Fibroblast of mammary gland (primary cell): ENCODE measurements around the gene PPP2R2C.

Experiments used
- DNase-seq: peaks from one replicate; pipeline ENCODE4 v3.0.0-alpha.2; 2010; ENCODE audit warnings: low read depth
- H3K4me3 ChIP-seq: 2 replicates; pipeline ENCODE4 v1.5.1; 2011; ENCODE audit warnings: low read depth, mild to moderate bottlenecking, low read length, moderate library complexity; ENCODE audit not compliant: control insufficient read depth
- CTCF ChIP-seq: conservative IDR thresholded peaks from 2 replicates; pipeline ENCODE4 v1.5.1; 2011; ENCODE audit warnings: low read depth, low read length, inconsistent platforms; ENCODE audit not compliant: control insufficient read depth, insufficient read depth

The PPP2R2C gene

GRCh38 chr4:6456450-6456849 is 16.0 kb downstream of the PPP2R2C start:
- no peak overlapping the region for H3K4me3 ChIP-seq
- no peak for TF ChIP-seq CTCF
- DNase-seq = no peak

DNA sequence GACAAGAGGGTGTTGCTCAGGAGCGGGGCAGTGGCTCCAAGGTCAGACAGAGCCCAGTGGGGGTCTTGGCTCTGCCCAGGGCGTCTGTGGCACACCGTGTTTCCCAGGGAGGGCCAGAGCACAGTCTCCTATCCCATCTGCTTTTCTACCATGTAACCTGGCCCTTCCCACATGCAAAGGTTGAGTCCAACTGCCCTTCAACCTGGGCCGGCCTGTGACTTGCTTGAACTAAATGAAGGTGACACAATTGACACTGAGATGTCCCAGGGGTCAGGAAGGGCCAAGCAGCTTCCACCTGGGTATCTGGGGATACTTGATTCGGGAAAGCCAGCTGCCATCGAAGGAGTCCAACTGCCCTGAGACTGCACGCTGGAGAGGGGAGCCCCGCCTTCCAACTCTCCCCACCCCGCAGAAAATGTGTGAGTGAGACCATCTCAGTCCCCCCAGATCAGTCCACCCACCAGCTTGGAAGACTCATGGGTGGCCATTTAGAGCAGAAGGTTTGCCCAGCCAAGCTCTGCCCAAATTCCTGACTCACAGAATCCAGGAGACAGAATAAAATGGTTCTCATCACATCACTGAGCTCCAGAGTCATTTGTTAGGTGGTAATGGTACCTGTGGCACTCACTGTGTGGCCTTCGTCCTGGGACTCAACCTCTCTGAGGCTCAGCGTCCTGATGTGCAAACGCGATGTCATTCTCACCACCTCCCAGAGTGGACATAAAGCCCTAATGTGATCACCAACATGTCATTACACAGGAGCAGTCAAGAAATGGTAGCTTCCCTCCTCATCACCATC is 18.1 kb downstream of the PPP2R2C start:
- DNase-seq = no peak
- no peak overlapping the region for H3K4me3 ChIP-seq
- no peak for TF ChIP-seq CTCF

DNA sequence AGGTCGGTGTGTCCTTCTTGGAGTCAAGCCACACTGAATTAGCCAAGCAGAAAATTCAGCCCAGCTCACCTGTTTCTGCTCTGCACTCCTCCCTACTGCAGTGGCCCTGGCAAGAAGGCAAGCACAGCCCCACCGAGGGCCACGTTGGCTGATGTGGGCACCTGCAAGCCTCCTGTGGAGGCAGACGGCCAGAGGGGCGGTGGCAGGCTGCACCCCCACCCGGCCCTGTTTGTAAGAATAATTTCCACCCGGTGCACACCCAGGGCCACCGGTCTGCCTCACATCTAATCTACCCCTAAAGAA is 18.8 kb downstream of the PPP2R2C start:
- no peak overlapping the region for H3K4me3 ChIP-seq
- no peak for TF ChIP-seq CTCF
- DNase-seq = no peak

GRCh38 chr4:6452897-6453687 is 19.3 kb downstream of the PPP2R2C start:
- DNase-seq = no peak
- no peak for TF ChIP-seq CTCF
- no peak overlapping the region for H3K4me3 ChIP-seq

- no peak for TF ChIP-seq CTCF
- H3K4me3 ChIP-seq = no peak overlapping the region
- no peak for DNase-seq
Observed at GRCh38 chr4:6452116-6452896, 20.1 kb downstream of the PPP2R2C start.

DNA sequence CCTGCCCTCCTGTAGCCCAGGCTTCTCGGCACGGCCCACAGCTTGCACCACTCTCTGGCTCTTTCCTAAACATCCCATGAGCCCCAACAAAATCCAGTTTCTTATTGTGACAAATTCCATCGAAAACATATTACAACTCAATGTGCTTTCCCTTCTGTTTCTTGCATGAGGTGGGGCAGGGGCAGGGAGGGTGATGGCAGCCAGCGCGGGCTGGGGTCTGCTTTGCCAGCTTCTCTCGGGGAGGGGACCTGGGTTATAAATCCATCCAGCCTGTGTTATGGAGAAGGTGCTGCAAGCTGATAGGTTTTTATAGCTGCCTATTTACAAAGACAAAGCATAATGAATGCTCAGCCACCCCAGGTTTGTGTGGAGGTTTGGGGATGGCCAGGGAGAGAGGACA is 21.1 kb downstream of the PPP2R2C start:
- DNase-seq = no peak
- no peak for TF ChIP-seq CTCF
- H3K4me3 ChIP-seq = no peak overlapping the region
